Heart left ventricle (tissue), 16 donors: ENCODE data around the gene DEGS2. TPM values are rescaled to one million over a fixed set of nuclear protein-coding genes. Genes with fewer than 3 reads are reported as not detected.

Experiments used
- ATAC-seq, 4 donors: fragments of 200-7000 bp; cut with Tn5 transposase; one replicate each; pipeline ENCODE4 v1.9.1; 2020 to 2022; ENCODE audit warnings: moderate library complexity in 4 of 4, mild to moderate bottlenecking in 3 of 4, moderate number of reproducible peaks in 1 of 4
- DNase-seq, 5 donors: peaks; one replicate each; pipeline ENCODE4 v3.0.0-alpha.2; 2020
- H3K27ac ChIP-seq, 12 donors: fragments of 200-600 bp; sonication (generic) in 4 of 12; one replicate each; pipeline versions ENCODE4 v1.5.0 to v1.8.0; 2016 to 2022; ENCODE audit warnings: mild to moderate bottlenecking in 2 of 12
- H3K27me3 ChIP-seq, 9 donors: fragments of 200-600 bp; sonication (generic) in 2 of 9; one replicate each; pipeline versions ENCODE4 v1.5.1 to v1.8.0; 2016 to 2022; ENCODE audit warnings: mild to moderate bottlenecking in 3 of 9
- H3K36me3 ChIP-seq, 9 donors: fragments of 200-600 bp; sonication (generic) in 2 of 9; one replicate each; pipeline versions ENCODE4 v1.5.0 to v1.8.0; 2018 to 2022; ENCODE audit warnings: mild to moderate bottlenecking in 2 of 9
- H3K4me1 ChIP-seq, 12 donors: fragments of 200-600 bp; sonication (generic) in 4 of 12; one replicate each; pipeline versions ENCODE4 v1.5.0 to v1.8.0; 2016 to 2022; ENCODE audit warnings: mild to moderate bottlenecking in 3 of 12
- H3K4me3 ChIP-seq, 12 donors: fragments of 200-600 bp; sonication (generic) in 4 of 12; one replicate each; pipeline versions ENCODE4 v1.5.0 to v1.8.0; 2017 to 2022; ENCODE audit warnings: mild to moderate bottlenecking in 9 of 12, moderate library complexity in 4 of 12
- H3K9me3 ChIP-seq, 12 donors: fragments of 200-600 bp; sonication (generic) in 4 of 12; one replicate each; pipeline versions ENCODE4 v1.5.0 to v1.8.0; 2016 to 2022; ENCODE audit warnings: mild to moderate bottlenecking in 1 of 12
- POLR2A ChIP-seq, 2 donors: fragments of 450-650 bp; IDR thresholded peaks; one replicate each; pipeline ENCODE4 v1.6.1; 2017; ENCODE audit warnings: antibody characterized with exemption in 2 of 2, mild to moderate bottlenecking in 2 of 2, moderate library complexity in 2 of 2
- WGBS, 4 donors: extraction: QIAGEN DNeasy Blood & Tissue Kit in 2 of 4; methylation state at CpG; one replicate each; pipeline versions ENCODE4 v1.1.5 to v1.1.7; 2013 to 2018; 5-methylcytosine and 5-hydroxymethylcytosine counted together
- intact Hi-C, 10 donors: fragments of 100-400 bp; cut with DNase I; formaldehyde crosslinking; loops; one replicate each; pipeline versions ENCODE4 v1.11.1 to v1.14.2; 2022
- polyA plus RNA-seq, 2 donors: library from polyadenylated mRNA; stranded (reverse); fragments of 200-250 nt; gene quantifications; one replicate each; pipeline ENCODE4 v1.2.3, GENCODE V29; 2013
- total RNA-seq, 9 donors: library from RNA; depleted of rRNA in 2 of 9; stranded (reverse); fragments of >200 nt in 2 of 9; fragmentation: NEBNext Ultra II Directional in 3 of 9; extraction: Animal tissue kit (Norgen Biotek cat#: 25700) in 3 of 9; gene quantifications; one replicate each; pipeline versions ENCODE4 v1.1.0 to v1.2.4, GENCODE V29; 2016 to 2023
- TF ChIP-seq, protein P1 (sequence below), 12 donors: fragments of 200-600 bp; sonication (generic) in 4 of 12; IDR thresholded peaks; one replicate each; pipeline versions ENCODE4 v1.5.0 to v1.8.0; 2018 to 2022; ENCODE audit warnings: antibody characterized with exemption in 12 of 12, mild to moderate bottlenecking in 5 of 12
- donor health status: ischemic (EF 13 %, LVEDD 7.1; RV severe dilation, severe dysfunction).
- donor health status: healthy with polysubstance abuse.
- donor health status: DM: no; HTN: yes; CAD: no.
- donor health status: DM: no; HTN: no; CAD: no.
- donor health status: ischemic (EF 25% LVEDD 6.9; RV normal size, moderate dysfunction).
- donor health status: ischemic (EF 25% LVEDD 5.7; RV mildly dilated, moderate dysfunction).
- donor health status: healthy.
- donor health status: DM: yes; HTN: yes; CAD: no.
- donor health status: ischemic (EF 35%, LVEDD 5.7; RV mildly dilated, moderate dysfunction).
- donor health status: nonischemic (EF 11% LVEDD 7.7; RV severe dilation, severe dysfunction).
- donor health status: DM: yes; HTN: yes; CAD: no.
- donor health status: PGD.
- donor health status: ischemic (EF 29% LVEDD 5.4; RV normal size, mild dysfunction).
- donor health status: nonischemic (EF 23%, LVEDD 6.1; RV moderate dilation, normal function).

The DEGS2 gene
- total and polyA plus RNA-seq, 11 donors = 0.08 to 0.48 (median 0.30) TPM; not detected in 7

GRCh38 chr14:100203146-100203545 is 43.7 kb upstream of the DEGS2 start:
- TF ChIP-seq, protein P1, sequence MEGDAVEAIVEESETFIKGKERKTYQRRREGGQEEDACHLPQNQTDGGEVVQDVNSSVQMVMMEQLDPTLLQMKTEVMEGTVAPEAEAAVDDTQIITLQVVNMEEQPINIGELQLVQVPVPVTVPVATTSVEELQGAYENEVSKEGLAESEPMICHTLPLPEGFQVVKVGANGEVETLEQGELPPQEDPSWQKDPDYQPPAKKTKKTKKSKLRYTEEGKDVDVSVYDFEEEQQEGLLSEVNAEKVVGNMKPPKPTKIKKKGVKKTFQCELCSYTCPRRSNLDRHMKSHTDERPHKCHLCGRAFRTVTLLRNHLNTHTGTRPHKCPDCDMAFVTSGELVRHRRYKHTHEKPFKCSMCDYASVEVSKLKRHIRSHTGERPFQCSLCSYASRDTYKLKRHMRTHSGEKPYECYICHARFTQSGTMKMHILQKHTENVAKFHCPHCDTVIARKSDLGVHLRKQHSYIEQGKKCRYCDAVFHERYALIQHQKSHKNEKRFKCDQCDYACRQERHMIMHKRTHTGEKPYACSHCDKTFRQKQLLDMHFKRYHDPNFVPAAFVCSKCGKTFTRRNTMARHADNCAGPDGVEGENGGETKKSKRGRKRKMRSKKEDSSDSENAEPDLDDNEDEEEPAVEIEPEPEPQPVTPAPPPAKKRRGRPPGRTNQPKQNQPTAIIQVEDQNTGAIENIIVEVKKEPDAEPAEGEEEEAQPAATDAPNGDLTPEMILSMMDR (IDR thresholded peaks at IDR 0.05) = no peak
- TF ChIP-seq POLR2A (IDR thresholded peaks at IDR 0.05) = no peak
- intact Hi-C loops = no loop called here
- 74 to 92% (median 82%) methylated on average over 4 of the region's 4 CpGs for WGBS, 4 donors
- Histone ChIP-seq H3K4me3 (no peak overlapping the region), H3K9me3 (no peaks in the 10 kb centered on the region), H3K4me1 (no peaks in the 10 kb centered on the region), H3K27ac (no peak overlapping the region), H3K27me3 (no peaks in the 10 kb centered on the region), H3K36me3 (no peaks in the 10 kb centered on the region)
- DNase-seq (no peak), ATAC-seq (no peak)

DNA sequence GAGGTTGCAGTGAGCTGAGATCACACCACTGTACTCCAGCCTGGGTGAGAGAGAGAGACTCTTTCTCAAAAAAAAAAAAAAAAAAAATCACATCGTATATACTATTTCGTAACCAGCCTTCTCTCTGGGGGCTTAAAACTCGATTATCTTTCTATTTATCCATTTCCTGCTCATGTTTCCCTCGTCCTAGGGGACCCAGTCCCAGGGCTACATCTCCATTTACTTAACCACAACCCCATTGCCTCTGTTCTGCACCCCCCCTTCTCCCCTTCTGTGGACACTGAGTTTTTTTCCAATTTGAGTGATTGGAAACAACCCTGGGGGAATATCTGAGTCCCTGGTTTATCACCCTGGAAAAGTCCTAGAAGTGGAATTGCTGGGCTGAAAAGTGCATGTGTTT is 43.3 kb upstream of the DEGS2 start:
- 43 to 58% (median 51%) methylated on average over 4 of the region's 4 CpGs for WGBS, 4 donors
- Histone ChIP-seq H3K9me3 (no peaks in the 10 kb centered on the region), H3K27ac (no peak overlapping the region), H3K4me1 (no peaks in the 10 kb centered on the region), H3K27me3 (no peaks in the 10 kb centered on the region), H3K4me3 (no peak overlapping the region), H3K36me3 (no peaks in the 10 kb centered on the region)
- DNase-seq (no peak), ATAC-seq (no peak)
- no peak for TF ChIP-seq POLR2A (IDR thresholded peaks at IDR 0.05)
- TF ChIP-seq, protein P1 (IDR thresholded peaks at IDR 0.05) = no peak
- intact Hi-C loops = no loop called here

- no peaks in the 10 kb centered on the region for H3K4me1 ChIP-seq
- no peaks in the 10 kb centered on the region for H3K9me3 ChIP-seq
- no peaks in the 10 kb centered on the region for H3K27me3 ChIP-seq
- no peak overlapping the region for H3K27ac ChIP-seq
- no peak overlapping the region for H3K4me3 ChIP-seq
- intact Hi-C loops = no loop called here
- no peaks in the 10 kb centered on the region for H3K36me3 ChIP-seq
- ATAC-seq (no peak), DNase-seq (peak in 1 of 5 donors; percentile 1)
- no peak for TF ChIP-seq POLR2A (IDR thresholded peaks at IDR 0.05)
- TF ChIP-seq, protein P1 (IDR thresholded peaks at IDR 0.05) = no peak
- 87 to 93% (median 91%) methylated on average over 5 of the region's 5 CpGs for WGBS, 4 donors
Measured at GRCh38 chr14:100201701-100202100, 42.3 kb upstream of the DEGS2 start.

GRCh38 chr14:100200311-100200710 is 40.9 kb upstream of the DEGS2 start:
- Histone ChIP-seq H3K27ac (no peak overlapping the region), H3K4me3 (no peak overlapping the region), H3K36me3 (no peaks in the 10 kb centered on the region), H3K9me3 (no peaks in the 10 kb centered on the region), H3K4me1 (no peaks in the 10 kb centered on the region), H3K27me3 (no peaks in the 10 kb centered on the region)
- WGBS, 4 donors = 77 to 92% (median 91%) methylated on average over 3 of the region's 3 CpGs
- no peak for TF ChIP-seq POLR2A (IDR thresholded peaks at IDR 0.05)
- intact Hi-C loops = no loop called here
- DNase-seq = no peak
- ATAC-seq = no peak

DNA sequence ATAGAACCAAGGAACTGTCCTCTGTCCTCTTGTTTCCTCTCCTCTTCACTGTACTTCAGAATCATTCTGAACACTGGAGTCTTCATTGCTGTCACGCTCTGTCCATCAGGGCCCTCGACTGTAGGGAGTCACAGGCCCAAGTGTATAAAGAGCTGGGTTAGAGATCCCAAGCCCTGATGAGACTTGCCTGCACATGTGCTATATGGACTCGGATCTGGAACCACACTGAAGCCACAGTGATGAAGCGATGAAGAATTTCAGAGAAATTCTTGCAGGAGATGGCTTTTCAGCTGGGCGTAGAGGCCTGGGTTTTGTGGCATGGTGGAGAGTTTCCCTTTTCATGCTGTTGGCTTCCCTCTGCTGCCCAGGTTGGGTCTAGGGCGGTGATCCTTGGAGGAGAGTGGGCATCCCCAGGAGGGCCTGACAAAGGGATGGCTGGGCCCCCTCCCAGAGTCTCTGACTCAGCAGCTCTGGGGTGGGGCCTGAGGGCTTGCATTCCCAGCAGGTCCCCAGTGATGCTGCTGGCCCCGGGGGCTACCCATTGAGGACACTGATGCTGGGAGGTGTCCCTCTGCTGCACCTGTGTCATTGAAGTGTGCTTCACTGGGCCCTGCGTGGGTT is 39.9 kb upstream of the DEGS2 start:
- 91 to 95% (median 92%) methylated on average over 8 of the region's 8 CpGs for WGBS, 4 donors
- intact Hi-C loops = loop anchor here in 1 of 10 donors (10.0 kb wide), 1 partner anchor 95 kb away; no protein-coding TSS in a partner anchor
- no peaks in the 10 kb centered on the region for H3K9me3 ChIP-seq
- TF ChIP-seq, protein P1 (IDR thresholded peaks at IDR 0.05) = no peak
- no peak for TF ChIP-seq POLR2A (IDR thresholded peaks at IDR 0.05)
- no peaks in the 10 kb centered on the region for H3K27me3 ChIP-seq
- no peak for ATAC-seq
- no peaks in the 10 kb centered on the region for H3K4me1 ChIP-seq
- H3K27ac ChIP-seq = no peak overlapping the region
- no peak overlapping the region for H3K4me3 ChIP-seq
- DNase-seq = no peak
- H3K36me3 ChIP-seq = no peaks in the 10 kb centered on the region
